Measurements from ENCODE around the gene RPTOR. TPM values are rescaled to one million over a fixed set of nuclear protein-coding genes. Genes with fewer than 3 reads are reported as not detected.

Gene RPTOR
- total RNA-seq, 1 donor from 2014 or later: 32.0 TPM

DNA sequence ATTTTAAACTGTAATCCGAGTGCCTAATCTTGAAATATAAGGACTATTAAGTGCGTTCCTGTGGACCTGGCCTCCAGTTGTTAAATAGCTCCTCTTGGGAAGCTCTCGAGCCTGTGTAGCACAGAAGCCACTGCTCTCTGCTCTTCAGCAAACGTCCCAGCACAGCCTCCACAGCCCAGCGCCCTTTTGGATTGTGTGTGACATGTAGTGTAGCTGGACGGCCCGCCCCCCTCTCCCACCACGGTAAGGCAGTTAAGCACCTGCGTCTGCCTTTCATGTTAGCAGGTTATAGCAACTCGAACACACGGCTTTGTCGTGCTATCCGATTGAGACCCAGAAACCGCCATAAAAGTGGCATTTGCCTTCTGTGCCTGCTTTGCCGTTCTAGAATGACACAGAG, 367.8 kb downstream of the RPTOR start:
- H3K9me3 ChIP-seq (ENCODE audit: insufficient read depth, low read depth, low read length): peaks cover 6% of the 10 kb centered on the region
- no peaks in the 10 kb centered on the region for H3K27me3 ChIP-seq (ENCODE audit: insufficient read depth, low read length)
- H3K36me3 ChIP-seq (ENCODE audit: insufficient read depth, low read length): peaks cover 4% of the 10 kb centered on the region
- no peaks in the 10 kb centered on the region for H3K4me1 ChIP-seq (ENCODE audit: insufficient read depth, low read length)
- TF ChIP-seq, protein P1, sequence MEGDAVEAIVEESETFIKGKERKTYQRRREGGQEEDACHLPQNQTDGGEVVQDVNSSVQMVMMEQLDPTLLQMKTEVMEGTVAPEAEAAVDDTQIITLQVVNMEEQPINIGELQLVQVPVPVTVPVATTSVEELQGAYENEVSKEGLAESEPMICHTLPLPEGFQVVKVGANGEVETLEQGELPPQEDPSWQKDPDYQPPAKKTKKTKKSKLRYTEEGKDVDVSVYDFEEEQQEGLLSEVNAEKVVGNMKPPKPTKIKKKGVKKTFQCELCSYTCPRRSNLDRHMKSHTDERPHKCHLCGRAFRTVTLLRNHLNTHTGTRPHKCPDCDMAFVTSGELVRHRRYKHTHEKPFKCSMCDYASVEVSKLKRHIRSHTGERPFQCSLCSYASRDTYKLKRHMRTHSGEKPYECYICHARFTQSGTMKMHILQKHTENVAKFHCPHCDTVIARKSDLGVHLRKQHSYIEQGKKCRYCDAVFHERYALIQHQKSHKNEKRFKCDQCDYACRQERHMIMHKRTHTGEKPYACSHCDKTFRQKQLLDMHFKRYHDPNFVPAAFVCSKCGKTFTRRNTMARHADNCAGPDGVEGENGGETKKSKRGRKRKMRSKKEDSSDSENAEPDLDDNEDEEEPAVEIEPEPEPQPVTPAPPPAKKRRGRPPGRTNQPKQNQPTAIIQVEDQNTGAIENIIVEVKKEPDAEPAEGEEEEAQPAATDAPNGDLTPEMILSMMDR (IDR thresholded peaks at IDR 0.05; ENCODE audit: insufficient read depth, low read depth, low read length): no peak
- no peak for TF ChIP-seq EZH2 (IDR thresholded peaks at IDR 0.05; ENCODE audit: insufficient read depth, low read length)
- H3K4me2 ChIP-seq (ENCODE audit: low read length): no peak overlapping the region
- H3K27ac Mint-ChIP-seq (ENCODE audit: unreplicated experiment): no peak overlapping the region
- H3K4me3 Mint-ChIP-seq (ENCODE audit: unreplicated experiment): no peak overlapping the region
- no peak overlapping the region for H3K4me3 ChIP-seq (ENCODE audit: insufficient read depth, low read depth, low read length)
- H3K27me3 Mint-ChIP-seq (ENCODE audit: low read depth, unreplicated experiment): no peaks in the 10 kb centered on the region
- no peak overlapping the region for H2AFZ ChIP-seq (ENCODE audit: low read depth, low read length)
- DNase-seq (ENCODE audit: low read depth): no peak
- peaks cover 34% of the 10 kb centered on the region for H3K36me3 Mint-ChIP-seq (ENCODE audit: low read depth, unreplicated experiment)
- H3K9ac ChIP-seq (ENCODE audit: low read length): no peak overlapping the region
- H3K9me3 Mint-ChIP-seq (ENCODE audit: unreplicated experiment): peaks cover 3% of the 10 kb centered on the region
- H4K20me1 ChIP-seq (ENCODE audit: insufficient read depth, low read length): no peaks in the 10 kb centered on the region
- H3K79me2 ChIP-seq (ENCODE audit: insufficient read depth, low read length): no peaks in the 10 kb centered on the region
- no peak for FAIRE-seq
- H3K4me1 Mint-ChIP-seq (ENCODE audit: low read depth, unreplicated experiment): no peaks in the 10 kb centered on the region
- H3K27ac ChIP-seq (ENCODE audit: low read depth, low read length): no peak overlapping the region

DNA sequence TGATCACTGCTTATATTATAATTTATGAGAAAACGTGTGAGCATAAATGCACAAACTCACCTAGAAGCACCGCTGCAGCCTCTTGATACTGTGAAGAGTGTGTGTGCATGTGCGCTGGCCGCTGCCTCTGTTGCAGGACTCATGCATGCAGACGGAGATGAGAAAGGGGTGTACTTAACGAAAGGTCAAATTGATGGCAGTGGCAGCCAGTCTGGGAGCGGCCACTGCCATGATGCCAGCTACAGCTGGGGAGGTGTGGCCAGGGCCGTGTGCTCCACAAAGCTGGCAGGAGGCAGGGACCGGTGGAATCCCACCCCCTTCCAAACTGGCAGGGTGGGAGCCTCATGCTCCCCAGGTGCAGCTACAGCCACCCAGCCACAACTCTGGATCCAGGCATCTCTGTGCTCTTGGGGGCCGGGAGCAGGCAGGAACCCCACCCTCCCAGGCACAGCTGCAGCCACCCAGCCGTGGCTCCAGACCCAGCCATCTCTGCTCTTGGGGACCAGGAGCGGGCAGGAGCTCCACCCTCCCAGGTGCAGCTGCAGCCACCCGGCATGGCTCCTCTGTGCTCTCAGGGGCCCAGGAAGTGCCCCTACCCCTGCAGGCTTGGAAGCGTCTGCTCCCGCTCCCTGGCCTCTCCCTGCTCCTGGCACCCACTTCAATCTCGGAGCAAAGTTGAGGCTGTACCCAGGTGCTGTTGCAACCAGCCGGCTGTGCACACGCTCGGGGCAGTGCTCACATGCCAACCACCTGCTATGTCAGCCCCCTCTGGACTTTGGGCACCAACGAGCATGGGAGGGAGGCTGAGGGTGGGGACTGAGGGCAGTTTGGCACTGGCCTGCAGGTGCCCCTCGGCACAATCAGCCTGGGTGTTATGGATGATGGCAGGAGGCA, 369.5 kb downstream of the RPTOR start:
- no peaks in the 10 kb centered on the region for H3K27me3 Mint-ChIP-seq (ENCODE audit: low read depth, unreplicated experiment)
- no peak overlapping the region for H3K9ac ChIP-seq (ENCODE audit: low read length)
- H3K79me2 ChIP-seq (ENCODE audit: insufficient read depth, low read length): no peaks in the 10 kb centered on the region
- no peak overlapping the region for H3K4me3 ChIP-seq (ENCODE audit: insufficient read depth, low read depth, low read length)
- no peak overlapping the region for H2AFZ ChIP-seq (ENCODE audit: low read depth, low read length)
- peaks cover 3% of the 10 kb centered on the region for H3K9me3 Mint-ChIP-seq (ENCODE audit: unreplicated experiment)
- H3K27me3 ChIP-seq (ENCODE audit: insufficient read depth, low read length): no peaks in the 10 kb centered on the region
- H3K4me1 Mint-ChIP-seq (ENCODE audit: low read depth, unreplicated experiment): no peaks in the 10 kb centered on the region
- H3K4me3 Mint-ChIP-seq (ENCODE audit: unreplicated experiment): no peak overlapping the region
- H3K4me2 ChIP-seq (ENCODE audit: low read length): no peak overlapping the region
- no peak overlapping the region for H3K27ac ChIP-seq (ENCODE audit: low read depth, low read length)
- TF ChIP-seq EZH2 (IDR thresholded peaks at IDR 0.05; ENCODE audit: insufficient read depth, low read length): no peak
- TF ChIP-seq, protein P1 (IDR thresholded peaks at IDR 0.05; ENCODE audit: insufficient read depth, low read depth, low read length): no peak
- H4K20me1 ChIP-seq (ENCODE audit: insufficient read depth, low read length): no peaks in the 10 kb centered on the region
- H3K4me1 ChIP-seq (ENCODE audit: insufficient read depth, low read length): peaks cover 3% of the 10 kb centered on the region
- peaks cover 4% of the 10 kb centered on the region for H3K36me3 ChIP-seq (ENCODE audit: insufficient read depth, low read length)
- no peak for DNase-seq (ENCODE audit: low read depth)
- H3K36me3 Mint-ChIP-seq (ENCODE audit: low read depth, unreplicated experiment): peaks cover 34% of the 10 kb centered on the region
- no peak overlapping the region for H3K27ac Mint-ChIP-seq (ENCODE audit: unreplicated experiment)
- no peak for FAIRE-seq
- H3K9me3 ChIP-seq (ENCODE audit: insufficient read depth, low read depth, low read length): peaks cover 6% of the 10 kb centered on the region

DNA sequence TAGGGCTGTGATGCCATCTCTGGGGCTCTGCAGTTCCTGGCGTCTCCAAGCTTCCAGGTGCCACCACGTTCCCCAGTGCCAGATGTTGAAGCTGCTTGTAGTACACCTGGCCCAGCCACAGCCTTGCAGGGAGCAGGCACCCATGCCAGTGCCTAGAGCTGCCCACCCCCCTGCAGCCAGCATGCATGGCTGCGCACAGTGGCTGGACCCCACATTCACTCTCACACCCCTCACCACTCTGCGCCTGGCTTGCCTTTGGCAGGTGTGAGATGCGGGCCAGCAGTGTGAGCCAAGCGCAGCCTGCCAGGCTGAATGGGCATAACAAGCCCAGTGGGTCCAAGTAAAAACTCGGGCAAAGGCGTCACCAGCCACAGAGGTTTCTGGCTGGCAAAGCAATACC, 371.6 kb downstream of the RPTOR start:
- H2AFZ ChIP-seq (ENCODE audit: low read depth, low read length): no peak overlapping the region
- peaks cover 4% of the 10 kb centered on the region for H3K36me3 ChIP-seq (ENCODE audit: insufficient read depth, low read length)
- H3K4me3 ChIP-seq (ENCODE audit: insufficient read depth, low read depth, low read length): no peak overlapping the region
- Mint-ChIP-seq H3K27me3 (ENCODE audit: low read depth, unreplicated experiment) (no peaks in the 10 kb centered on the region), H3K9me3 (ENCODE audit: unreplicated experiment) (peaks cover 3% of the 10 kb centered on the region), H3K4me3 (ENCODE audit: unreplicated experiment) (no peak overlapping the region), H3K4me1 (ENCODE audit: low read depth, unreplicated experiment) (no peaks in the 10 kb centered on the region), H3K27ac (ENCODE audit: unreplicated experiment) (no peak overlapping the region), H3K36me3 (ENCODE audit: low read depth, unreplicated experiment) (peaks cover 26% of the 10 kb centered on the region)
- H3K79me2 ChIP-seq (ENCODE audit: insufficient read depth, low read length): no peaks in the 10 kb centered on the region
- no peak overlapping the region for H3K27ac ChIP-seq (ENCODE audit: low read depth, low read length)
- FAIRE-seq (no peak), DNase-seq (ENCODE audit: low read depth) (no peak)
- H3K27me3 ChIP-seq (ENCODE audit: insufficient read depth, low read length): no peaks in the 10 kb centered on the region
- no peaks in the 10 kb centered on the region for H4K20me1 ChIP-seq (ENCODE audit: insufficient read depth, low read length)
- no peak overlapping the region for H3K4me2 ChIP-seq (ENCODE audit: low read length)
- no peak for TF ChIP-seq EZH2 (IDR thresholded peaks at IDR 0.05; ENCODE audit: insufficient read depth, low read length)
- TF ChIP-seq, protein P1 (IDR thresholded peaks at IDR 0.05; ENCODE audit: insufficient read depth, low read depth, low read length): no peak
- H3K4me1 ChIP-seq (ENCODE audit: insufficient read depth, low read length): peaks cover 19% of the 10 kb centered on the region
- H3K9ac ChIP-seq (ENCODE audit: low read length): no peak overlapping the region
- H3K9me3 ChIP-seq (ENCODE audit: insufficient read depth, low read depth, low read length): peaks cover 6% of the 10 kb centered on the region
